ENCODE data around the gene MAFF. TPM values are rescaled to one million over a fixed set of nuclear protein-coding genes. Genes with fewer than 3 reads are reported as not detected.

MAFF gene
- total and polyA plus RNA-seq, 8 donors = 0.58 to 130 (median 47.3) TPM

DNA sequence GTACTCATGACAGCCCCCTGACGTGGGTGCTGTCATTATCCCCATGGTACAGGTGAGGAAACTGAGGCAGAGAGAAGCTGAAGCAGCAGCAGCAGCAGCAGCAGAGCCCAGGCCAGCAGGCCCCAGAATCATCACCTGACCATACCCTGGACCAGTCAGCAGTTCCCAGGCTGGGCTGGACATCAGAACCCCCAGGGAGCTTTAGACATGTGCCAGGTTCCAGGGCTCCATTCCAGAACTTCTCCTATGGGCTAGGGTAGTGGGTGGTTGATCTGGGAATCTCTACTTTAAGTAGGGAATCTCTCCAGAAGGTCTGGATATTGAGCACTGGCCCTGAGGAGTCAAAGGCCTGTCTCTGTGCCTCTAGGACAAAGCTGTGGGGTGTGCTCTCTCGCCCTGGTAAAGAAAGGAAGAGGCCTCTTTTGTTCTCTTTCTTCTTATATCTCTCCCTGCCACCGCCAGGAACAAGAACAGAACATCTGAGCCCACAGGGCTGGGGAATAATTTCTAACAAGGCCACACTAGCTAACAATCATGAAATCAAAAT is 26.6 kb downstream of the MAFF start:
- Histone ChIP-seq H3K4me3 (no peak overlapping the region), H3K27me3 (no peaks in the 10 kb centered on the region), H3K27ac (peak overlapping the region; percentile 74 to 90 (median 85)), H3K4me1 (peaks cover 20 to 71% (median 43%) of the 10 kb centered on the region in 4 donors), H3K9me3 (no peaks in the 10 kb centered on the region), H3K36me3 (peaks cover 45 to 91% (median 78%) of the 10 kb centered on the region in 4 donors)
- intact Hi-C loops (cut with DNase I; ENCODE audit: low total_unique reads) = no loop called here
- 24 to 48% (median 43%) methylated on average over 2 to 3 of the region's 3 CpGs for WGBS, 5 donors
- TF ChIP-seq POLR2AphosphoS5 (IDR thresholded peaks at IDR 0.05) (no peak), EP300 (IDR thresholded peaks at IDR 0.05) (no peak), POLR2A (IDR thresholded peaks at IDR 0.05) (no peak)
- TF ChIP-seq, protein P1, sequence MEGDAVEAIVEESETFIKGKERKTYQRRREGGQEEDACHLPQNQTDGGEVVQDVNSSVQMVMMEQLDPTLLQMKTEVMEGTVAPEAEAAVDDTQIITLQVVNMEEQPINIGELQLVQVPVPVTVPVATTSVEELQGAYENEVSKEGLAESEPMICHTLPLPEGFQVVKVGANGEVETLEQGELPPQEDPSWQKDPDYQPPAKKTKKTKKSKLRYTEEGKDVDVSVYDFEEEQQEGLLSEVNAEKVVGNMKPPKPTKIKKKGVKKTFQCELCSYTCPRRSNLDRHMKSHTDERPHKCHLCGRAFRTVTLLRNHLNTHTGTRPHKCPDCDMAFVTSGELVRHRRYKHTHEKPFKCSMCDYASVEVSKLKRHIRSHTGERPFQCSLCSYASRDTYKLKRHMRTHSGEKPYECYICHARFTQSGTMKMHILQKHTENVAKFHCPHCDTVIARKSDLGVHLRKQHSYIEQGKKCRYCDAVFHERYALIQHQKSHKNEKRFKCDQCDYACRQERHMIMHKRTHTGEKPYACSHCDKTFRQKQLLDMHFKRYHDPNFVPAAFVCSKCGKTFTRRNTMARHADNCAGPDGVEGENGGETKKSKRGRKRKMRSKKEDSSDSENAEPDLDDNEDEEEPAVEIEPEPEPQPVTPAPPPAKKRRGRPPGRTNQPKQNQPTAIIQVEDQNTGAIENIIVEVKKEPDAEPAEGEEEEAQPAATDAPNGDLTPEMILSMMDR (IDR thresholded peaks at IDR 0.05) = no peak
- no peak for DNase-seq

DNA sequence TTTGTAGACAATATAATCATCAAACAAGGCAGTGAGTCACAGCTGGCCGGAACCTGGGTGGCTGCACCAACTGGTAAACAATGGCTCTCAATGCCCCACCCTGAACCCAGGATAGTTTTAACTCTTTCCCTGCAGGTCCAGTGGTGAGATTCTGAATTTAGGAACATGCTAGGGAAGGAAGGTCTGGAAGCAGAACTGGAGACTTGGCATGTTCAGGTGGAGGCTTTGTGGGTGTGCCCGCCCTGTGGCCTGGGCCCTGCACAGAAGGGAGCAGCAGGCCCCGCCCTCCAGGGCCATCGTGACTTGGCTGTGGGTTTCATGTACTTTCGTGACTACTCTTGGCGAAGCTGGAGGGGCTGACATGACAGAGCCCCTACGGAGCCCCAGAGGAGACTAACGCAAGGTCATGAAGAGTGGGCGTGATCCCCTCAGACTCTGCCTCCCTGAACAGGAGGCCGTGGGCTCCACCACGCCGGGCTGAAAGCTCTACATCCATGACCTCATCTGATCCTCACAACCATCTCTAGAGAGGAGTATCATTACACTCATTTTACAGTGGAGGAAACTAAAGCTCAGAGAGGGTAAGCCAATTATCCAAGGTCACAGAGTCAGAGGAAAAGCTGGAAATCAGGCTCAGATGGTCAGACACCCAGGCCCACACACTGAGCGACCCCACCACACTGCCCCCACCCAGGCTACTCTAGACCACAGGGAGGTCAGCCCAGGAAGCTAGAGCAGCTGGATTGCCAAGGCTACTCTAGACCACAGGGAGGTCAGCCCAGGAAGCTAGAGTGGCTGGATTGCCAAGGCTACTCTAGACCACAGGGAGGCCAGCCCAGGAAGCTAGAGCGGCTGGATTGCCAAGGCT is 27.3 kb downstream of the MAFF start:
- H3K9me3 ChIP-seq = no peaks in the 10 kb centered on the region
- no peaks in the 10 kb centered on the region for H3K27me3 ChIP-seq
- H3K4me1 ChIP-seq = peaks cover 20 to 71% (median 43%) of the 10 kb centered on the region in 4 donors
- peak overlapping the region; percentile 74 to 90 (median 85) for H3K27ac ChIP-seq
- intact Hi-C loops (cut with DNase I; ENCODE audit: low total_unique reads) = no loop called here
- DNase-seq = peak; percentile 80 to 88
- H3K36me3 ChIP-seq = peaks cover 48 to 91% (median 76%) of the 10 kb centered on the region in 4 donors
- 36 to 63% (median 46%) methylated on average over 11 to 13 of the region's 14 CpGs for WGBS, 5 donors
- TF ChIP-seq POLR2A (IDR thresholded peaks at IDR 0.05) = no peak
- TF ChIP-seq POLR2AphosphoS5 (IDR thresholded peaks at IDR 0.05) = peak in 2 of 3 donors; percentile 60 to 90
- no peak overlapping the region for H3K4me3 ChIP-seq

DNA sequence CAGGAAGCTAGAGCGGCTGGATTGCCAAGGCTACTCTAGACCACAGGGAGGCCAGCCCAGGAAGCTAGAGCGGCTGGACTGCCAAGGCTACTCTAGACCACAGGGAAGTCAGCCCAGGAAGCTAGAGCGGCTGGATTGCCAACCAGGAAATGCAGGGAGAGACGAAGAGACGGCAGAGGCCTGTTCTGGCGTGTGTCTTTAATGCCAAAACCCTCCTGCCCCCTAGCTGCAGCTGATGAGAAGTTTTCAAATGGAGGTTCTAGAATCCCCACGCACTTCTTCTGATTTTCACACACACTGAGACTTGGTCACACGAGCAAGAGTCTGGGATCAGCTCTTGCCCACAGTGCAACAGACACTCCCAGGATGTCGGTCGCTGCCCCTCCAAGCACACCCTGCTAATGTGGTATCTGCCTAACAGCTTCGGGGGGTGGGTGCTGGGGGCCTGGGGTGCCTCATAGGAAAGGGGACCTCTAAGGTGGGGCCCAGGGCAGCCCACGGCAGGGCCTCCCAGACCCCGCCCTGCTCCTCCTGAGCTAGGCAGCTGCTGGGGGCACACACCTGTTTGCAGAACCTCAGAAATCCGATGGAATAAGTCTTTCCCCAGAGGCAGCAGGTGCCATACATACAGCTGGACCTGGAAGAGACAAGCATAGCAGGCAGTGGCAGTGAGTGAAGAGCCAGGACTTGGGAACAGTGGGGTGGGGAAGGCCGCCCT is 28.5 kb downstream of the MAFF start:
- Histone ChIP-seq H3K36me3 (peaks cover 47 to 91% (median 76%) of the 10 kb centered on the region in 4 donors), H3K27ac (peak overlapping the region; percentile 67 to 80 (median 78)), H3K27me3 (no peaks in the 10 kb centered on the region), H3K4me1 (peaks cover 20 to 73% (median 45%) of the 10 kb centered on the region in 4 donors), H3K9me3 (no peaks in the 10 kb centered on the region), H3K4me3 (no peak overlapping the region)
- TF ChIP-seq, protein P1 (IDR thresholded peaks at IDR 0.05) = peak in 5 of 7 experiments; percentile 27 to 74 (median 52)
- peak in 2 of 3 donors; percentile 19 to 77 for TF ChIP-seq POLR2AphosphoS5 (IDR thresholded peaks at IDR 0.05)
- no peak for TF ChIP-seq POLR2A (IDR thresholded peaks at IDR 0.05)
- TF ChIP-seq EP300 (IDR thresholded peaks at IDR 0.05) = no peak
- intact Hi-C loops (cut with DNase I; ENCODE audit: low total_unique reads) = no loop called here
- WGBS, 5 donors = 42 to 57% (median 46%) methylated on average over 10 to 14 of the region's 15 CpGs
- peak; percentile 82 to 91 for DNase-seq

DNA sequence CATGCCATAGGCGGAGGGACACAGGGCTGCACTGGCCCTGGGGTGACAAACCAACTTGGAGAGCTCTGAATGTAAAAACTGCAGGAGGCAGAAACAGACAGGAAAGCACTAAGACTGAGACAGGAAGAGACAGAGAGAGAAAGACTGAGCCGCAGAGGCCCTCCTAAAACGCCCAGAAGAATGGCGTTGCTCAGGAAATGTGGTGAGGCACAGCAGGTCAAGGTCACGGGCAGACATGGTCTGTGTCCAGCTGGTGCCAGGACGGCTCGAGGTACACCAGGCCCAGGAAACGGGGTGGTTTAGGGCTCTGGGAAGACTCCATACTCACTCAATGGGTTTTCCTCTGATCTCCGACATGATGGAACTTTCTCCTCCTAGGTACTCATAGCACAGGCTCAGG is 29.1 kb downstream of the MAFF start:
- WGBS, 5 donors = 70 to 78% (median 74%) methylated on average over 9 of the region's 9 CpGs
- intact Hi-C loops (cut with DNase I; ENCODE audit: low total_unique reads) = no loop called here
- Histone ChIP-seq H3K4me3 (no peak overlapping the region), H3K27ac (peak overlapping the region; percentile 67 to 80 (median 78)), H3K27me3 (no peaks in the 10 kb centered on the region), H3K9me3 (no peaks in the 10 kb centered on the region), H3K4me1 (peaks cover 21 to 78% (median 48%) of the 10 kb centered on the region in 4 donors), H3K36me3 (peaks cover 51 to 91% (median 76%) of the 10 kb centered on the region in 4 donors)
- TF ChIP-seq, protein P1 (IDR thresholded peaks at IDR 0.05) = no peak
- TF ChIP-seq EP300 (IDR thresholded peaks at IDR 0.05) (no peak), POLR2AphosphoS5 (IDR thresholded peaks at IDR 0.05) (no peak), POLR2A (IDR thresholded peaks at IDR 0.05) (no peak)
- DNase-seq = no peak

All from stomach (tissue), 9 donors.